DMS153 treated with DMSO at 0.1 percent for 48 hours (cell line): ENCODE measurements around the gene ZMYM1.
"Not testable (repeated sequence)": the region's sequence is repeated elsewhere in the genome, so short reads cannot be mapped to it uniquely, and the experiment has no call there.

Experiments
- DNase-seq: peaks from one replicate; lab custom pipeline; 2025; ENCODE audit not compliant: unreplicated experiment; lab: John Stamatoyannopoulos, UW

Gene ZMYM1

DNA sequence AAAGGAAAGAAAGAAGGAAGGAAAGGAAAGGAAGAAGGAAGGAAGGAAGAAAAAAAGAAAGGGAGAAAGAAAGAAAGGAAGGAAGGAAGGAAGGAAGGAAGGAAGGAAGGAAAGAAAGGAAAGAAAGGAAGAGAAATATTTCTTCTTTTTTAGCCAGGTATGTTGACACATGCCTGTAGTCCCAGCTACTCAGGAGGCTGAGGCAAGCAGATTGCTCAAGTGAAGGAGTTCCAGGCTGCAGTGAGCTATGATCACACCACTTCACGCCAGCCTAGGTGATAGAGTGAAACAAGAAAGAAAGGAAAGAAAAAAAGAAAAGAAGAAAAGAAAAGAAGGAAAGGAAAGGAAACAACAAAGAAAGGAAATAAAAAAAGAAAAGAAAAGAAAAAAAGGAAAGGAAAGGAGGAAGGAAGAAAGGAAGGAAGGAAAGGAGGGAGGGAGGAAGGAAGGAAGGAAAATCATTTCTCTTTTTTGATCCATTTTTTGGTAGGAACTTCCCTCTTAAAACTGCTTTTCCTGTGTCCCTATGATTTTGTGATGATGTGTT lies 5.8 kb upstream of the ZMYM1 start:
- no peak for DNase-seq

DNA sequence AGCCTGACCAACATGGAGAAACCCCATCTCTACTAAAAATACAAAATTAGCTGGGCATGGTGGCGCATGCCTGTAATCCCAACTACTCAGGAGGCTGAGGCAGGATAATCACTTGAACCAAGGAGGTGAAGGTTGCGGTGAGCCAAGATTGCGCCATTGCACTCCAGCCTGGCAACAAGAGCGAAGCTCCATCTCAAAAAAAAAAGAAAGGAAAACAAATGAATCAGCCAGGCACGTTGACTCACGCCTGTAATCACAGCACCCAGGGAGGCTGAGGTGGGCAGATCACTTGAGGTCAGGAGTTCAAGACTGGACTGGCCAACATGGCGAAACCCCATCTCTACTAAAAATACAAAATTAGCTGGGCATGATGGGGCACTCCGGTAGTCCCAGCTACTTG lies 2.8 kb upstream of the ZMYM1 start:
- not testable (repeated sequence) for DNase-seq

DNA sequence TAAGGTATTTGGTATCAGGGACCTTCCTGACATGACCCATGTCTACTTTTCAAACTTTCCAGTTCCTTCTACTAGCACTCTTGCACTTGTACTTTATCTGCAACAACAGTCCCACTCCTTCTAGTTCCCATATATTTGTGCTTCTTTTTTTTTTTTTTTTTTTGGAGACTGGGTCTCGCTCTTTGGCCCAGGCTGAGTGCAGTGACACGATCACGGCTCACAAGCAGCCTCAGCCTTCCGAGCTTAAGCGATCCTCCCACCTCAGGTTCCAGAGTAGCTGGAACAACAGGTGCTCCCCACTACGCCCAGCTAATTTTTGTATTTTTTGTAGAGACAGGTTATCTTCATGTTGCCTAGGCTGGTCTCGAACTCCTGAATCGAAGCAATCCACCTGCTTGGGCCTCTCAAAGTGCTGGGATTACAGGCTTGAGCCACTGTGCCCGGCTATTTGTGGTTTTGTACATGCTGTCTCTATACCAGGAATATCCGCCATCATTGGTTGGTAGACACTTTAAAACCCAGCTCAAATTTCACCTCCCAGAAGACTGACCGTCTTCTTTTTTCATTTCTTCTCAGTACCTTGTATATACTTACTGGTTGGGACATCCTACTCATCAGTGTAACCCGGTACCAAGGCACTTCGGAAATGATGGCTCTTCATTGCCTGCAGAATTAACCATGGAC lies 1.1 kb downstream of the ZMYM1 start:
- DNase-seq: no peak

DNA sequence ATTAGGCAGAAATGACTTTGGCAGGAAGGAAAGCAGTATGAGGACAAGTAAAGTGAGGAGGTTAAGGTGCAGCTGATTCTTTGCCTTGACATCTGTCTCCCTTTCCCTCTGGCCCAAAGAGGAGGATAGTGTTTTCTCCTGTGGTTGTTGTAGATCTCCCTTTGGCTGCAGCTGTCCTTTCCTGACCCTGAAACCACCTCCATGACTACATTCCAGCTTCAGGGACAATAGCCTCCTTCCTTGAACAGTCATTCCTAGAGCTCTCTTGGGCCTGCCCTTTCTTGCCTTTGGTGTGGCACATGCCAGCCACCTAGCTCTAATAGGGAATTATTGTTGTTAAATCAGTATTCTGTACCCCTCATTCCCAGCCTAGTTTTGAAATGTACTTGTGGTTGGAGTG lies 6.2 kb downstream of the ZMYM1 start:
- no peak for DNase-seq

DNA sequence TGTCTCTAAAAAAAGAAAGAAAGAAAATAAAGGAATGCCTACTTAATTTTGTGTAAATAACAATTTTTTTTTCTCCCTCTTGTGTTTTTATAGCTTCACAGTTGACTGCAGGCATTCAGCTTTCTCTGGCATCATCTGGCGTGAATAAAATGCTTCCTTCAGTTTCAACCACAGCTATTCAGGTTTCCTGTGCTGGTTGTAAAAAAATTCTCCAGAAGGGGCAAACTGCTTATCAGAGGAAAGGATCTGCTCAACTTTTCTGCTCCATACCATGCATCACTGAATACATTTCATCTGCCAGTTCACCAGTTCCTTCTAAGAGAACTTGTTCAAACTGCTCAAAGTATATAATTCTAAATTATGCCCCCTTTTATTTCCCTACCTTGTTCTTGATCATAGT lies 18.0 kb downstream of the ZMYM1 start:
- no peak for DNase-seq

DNA sequence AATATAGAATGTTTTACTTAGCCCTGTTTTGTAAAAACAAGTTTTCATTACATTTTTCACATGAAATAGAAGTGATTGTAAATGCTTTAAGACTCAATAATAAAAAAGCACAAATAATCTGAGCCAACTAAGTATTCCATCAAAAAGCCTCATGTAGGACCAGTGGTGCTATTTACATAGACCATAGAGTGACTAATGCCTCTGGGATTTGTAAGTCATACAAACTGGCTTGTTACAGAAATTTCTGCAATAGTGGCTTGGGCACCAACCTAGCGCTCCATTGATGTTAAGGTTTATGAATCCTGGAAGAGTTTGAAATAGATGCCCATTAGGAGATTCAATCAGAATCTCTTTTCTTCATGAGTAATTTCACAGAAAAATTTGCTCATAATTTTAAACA lies 31.9 kb downstream of the ZMYM1 start:
- DNase-seq: no peak

DNA sequence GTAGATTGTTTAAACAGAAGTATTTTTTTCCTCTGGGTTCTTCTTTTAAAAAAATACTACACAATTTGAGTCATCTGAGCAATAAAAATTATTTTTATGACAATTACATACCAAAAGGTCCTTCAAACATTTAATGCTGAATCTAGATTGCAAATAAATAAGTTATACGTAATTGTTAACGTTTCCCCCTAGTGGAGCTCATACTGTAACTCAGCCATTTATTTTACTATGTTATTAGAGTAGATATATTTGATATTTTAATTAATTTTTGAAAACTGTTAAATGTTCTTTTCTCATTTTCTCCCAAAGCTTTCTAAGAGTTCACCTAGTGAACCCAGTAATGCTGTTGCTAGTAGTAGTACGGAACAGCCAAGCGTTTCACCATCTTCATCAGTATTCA lies 33.5 kb downstream of the ZMYM1 start:
- DNase-seq: no peak

DNA sequence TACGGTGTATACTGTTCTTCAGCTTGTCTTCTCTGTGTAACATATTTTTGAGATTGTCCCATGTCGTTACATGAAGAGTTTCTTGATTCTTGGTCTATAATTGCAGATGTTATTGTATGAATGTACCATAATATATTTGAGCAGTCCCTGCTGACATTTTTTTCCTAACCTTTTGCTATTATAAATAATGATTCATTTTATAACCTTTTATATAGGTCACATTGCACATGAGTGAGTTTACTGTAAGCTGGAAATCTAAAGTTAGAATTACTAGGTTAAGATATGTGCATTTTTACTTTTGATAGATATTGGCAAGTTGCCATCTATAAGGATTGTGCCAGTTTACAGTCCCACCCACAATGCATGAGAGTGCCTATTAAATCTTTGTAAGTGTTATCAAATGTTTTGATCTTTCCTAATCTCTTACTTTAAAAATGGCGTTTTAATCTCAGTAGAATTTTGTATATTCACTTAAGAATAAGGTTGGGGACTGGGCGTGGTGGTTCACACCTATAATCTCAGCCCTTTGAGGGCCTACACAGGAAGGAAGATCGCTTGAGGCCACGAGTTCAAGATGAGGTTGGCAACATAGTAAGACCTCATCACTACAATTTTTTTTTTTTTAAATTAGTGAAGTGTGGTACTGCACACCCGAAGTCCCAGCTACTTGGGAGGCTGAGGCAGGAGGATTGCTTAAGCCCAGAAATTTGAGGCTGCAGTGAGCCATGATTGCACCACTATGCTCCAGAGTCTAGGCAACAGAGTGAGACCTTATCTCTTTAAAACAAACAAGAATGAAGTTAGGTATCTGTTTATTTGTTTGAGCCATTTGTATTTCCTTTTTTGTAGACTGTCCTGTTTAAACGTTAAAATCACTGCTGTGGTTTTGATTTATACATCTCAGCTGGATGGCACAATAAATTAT lies 36.5 kb downstream of the ZMYM1 start:
- no peak for DNase-seq

DNA sequence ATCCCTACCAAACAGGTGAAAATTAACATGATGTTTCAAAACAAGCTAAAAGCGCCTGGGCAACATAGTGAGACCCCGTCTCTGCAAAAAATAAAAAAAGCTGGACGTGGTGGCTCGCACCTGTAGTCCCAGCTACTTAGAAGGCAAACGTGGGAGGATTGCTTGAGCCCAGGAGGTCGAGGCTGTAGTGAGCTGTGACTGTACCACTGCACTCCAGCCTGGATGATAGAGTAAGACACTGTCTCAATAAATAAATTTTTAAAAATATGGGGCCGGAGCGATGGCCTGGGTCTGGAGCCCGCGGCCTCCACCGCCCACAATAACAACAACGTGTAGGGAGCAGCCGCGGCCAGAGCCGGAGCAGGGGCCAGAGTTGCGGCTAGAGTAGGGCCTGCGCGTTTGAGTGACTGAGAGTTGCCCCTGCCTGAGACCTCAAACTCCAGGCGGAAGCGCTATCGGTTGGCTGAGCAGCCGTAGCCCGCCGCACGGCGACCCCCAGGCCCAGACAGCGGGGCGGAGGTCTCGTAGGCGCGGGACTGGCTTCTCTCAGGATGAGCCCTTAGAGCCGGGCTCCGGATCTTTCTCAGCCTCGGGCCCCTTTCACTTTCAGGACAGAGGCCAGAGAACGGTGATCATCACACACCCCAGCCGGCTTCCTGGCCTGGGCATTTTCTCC lies 41.4 kb downstream of the ZMYM1 start:
- DNase-seq: no peak

DNA sequence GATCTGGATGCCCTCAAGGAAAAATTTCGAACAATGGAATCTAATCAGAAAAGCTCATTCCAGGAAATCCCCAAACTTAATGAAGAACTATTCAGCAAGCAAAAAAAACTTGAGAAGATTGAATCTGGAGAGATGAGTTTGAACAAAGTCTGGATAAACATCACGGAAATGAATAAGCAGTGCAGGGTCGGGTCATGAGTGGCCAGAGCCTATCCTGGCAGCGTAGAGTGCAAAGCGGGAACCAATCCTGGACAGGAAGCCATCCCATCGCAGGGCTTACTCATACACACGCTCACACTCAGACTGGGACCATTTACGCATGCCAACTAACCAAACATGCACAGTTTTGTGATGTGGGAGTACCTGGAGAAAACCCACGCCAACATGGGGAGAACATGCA lies 43.1 kb downstream of the ZMYM1 start:
- DNase-seq: no peak

DNA sequence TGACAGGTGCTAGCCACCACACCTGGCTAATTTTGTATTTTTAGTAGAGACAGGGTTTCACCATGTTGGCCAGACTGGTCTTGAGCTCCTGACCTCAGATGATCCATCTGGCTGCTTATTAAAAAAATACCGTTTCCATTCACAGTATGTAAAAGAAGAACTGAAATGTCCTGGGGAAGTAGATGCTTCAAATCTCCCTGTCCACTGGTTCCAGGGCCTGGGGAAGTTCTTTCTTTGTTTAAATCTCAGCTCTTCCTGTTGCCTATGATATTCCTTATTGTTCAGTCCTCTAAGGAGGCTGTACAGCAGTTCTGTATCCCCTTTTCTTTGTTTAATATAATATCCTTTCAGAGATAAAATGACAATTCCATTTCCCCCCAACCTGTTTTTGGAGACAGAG lies 47.4 kb downstream of the ZMYM1 start:
- no peak for DNase-seq

DNA sequence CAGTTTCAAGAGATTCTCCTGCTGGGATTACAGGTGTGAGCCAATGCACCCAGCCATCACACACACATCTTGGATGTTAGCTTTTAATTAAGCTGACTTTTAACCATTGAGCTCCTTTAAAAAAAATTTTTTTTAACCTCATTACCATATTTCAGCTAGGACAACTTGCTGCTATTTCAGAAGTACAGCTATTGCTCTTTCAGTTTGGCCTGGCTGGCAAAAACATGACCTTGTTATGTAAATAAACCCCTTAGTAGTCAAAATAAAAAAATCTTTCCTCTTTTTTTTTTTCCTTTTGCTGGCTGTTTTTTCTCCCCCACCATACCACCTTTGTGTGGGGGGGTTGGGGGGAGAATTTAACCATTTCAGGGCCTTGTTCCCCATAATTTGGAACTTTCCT lies 49.9 kb downstream of the ZMYM1 start:
- DNase-seq: no peak

DNA sequence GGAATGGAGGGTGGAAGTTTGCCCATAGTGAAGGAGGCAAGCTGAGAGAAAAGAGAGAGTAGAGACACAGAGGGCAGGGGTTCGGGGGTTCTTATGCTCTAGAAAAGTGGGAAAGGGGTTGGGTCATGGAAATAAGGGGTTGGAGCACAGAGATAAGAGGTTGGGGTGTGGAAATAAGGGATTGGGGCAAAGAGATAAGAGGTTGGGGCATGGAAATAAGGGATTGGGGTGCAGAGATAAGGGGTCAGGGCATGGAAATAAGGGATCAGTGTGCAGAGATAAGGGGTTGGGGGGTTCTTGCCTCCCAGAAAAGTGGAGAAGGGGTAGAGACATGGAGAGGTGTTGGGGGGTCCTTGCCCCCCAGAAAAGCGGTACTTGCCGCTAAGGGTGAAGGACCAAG lies 57.6 kb downstream of the ZMYM1 start:
- DNase-seq: no peak

DNA sequence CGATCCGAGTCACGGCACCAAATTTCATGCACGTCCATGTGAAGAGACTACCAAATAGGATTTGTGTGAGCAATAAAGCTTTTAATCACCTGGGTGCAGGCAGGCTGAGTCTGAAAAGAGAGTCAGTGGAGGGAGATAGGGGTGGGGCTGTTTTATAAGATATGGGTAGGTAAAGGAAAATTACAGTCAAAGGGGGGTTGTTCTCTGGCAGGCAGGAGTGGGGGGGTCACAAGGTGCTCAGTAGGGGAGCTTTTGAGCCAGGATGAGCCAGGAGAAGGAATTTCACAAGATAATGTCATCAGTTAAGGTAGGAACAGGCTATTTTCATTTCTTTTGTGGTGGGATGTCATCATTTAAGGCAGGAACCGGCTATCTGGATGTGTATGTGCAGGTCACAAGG lies 58.4 kb downstream of the ZMYM1 start:
- not testable (repeated sequence) for DNase-seq

DNA sequence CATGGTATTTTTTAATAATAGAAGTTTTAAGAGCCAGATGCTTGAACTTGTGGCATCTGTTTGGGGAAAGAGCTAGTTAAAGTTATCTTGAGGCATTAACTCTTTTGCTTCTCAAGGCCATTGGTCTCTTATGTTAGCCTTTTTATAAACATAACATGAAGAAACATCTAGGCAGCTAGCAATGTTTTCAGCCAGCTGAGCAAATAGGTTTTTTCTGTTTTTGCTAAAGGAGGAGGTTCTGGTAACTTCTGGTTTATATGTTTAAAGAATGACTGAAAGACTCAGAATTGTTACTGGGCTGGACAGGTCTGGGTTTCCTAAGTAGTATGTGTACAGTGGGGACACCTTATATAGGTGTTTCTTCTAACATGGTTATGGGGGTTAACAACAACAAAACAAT lies 63.1 kb downstream of the ZMYM1 start:
- DNase-seq: not testable (repeated sequence)

DNA sequence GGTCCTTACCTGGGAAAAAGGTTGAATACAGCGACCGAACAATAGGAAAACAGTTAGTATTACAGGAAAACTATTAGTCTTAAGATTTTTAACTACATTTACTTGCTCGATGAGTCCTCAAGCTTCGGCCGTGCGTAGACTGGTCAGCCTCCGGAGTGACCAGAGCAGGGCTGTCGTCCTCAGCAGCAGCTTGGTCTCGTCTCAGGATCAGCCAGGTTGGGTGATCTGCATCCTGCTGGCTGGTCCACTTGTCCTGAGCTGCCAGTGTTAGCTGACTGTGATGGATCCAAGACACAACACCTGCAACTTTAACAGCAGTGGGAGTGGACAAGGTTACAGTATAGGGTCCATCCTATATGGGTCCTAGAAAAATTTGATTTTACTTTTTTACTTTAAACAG lies 63.5 kb downstream of the ZMYM1 start:
- not testable (repeated sequence) for DNase-seq

DNA sequence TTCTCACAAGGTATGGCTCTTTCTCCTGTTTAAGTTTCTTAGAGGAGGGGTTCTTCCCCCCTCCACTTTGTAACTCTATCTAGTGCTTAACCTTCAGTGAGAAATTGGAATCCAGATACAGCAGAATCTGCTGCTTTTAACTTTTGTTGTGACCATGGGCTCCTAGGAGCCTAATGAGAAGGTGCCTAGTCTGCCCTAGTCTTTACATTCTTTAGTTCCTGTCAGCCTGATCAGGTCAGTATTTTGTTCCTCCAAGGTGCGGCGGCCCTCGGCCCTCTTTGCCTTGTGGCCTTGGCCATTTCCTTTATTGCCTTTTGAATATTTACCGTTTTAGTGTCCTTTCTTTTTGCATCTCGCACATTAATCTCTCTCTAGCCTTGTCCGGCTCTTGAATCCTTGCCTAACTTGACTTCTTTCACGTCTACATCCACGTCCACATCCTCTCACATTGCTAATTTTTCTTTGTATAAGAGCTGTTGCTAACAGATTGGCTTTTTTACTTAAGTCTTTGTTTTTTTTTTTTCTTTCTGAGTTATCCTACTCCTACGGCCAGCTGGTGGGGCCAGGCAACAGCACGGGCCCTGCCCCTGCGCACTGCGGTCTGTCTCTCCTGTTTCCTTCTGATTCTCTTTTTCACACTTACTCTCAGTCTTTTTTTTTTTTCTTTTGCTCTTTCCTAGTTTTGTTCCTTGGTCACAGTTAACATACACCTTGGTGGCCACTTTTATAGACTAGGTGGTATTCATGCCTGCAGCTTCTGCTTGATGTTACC lies 64.7 kb downstream of the ZMYM1 start:
- DNase-seq: no peak

DNA sequence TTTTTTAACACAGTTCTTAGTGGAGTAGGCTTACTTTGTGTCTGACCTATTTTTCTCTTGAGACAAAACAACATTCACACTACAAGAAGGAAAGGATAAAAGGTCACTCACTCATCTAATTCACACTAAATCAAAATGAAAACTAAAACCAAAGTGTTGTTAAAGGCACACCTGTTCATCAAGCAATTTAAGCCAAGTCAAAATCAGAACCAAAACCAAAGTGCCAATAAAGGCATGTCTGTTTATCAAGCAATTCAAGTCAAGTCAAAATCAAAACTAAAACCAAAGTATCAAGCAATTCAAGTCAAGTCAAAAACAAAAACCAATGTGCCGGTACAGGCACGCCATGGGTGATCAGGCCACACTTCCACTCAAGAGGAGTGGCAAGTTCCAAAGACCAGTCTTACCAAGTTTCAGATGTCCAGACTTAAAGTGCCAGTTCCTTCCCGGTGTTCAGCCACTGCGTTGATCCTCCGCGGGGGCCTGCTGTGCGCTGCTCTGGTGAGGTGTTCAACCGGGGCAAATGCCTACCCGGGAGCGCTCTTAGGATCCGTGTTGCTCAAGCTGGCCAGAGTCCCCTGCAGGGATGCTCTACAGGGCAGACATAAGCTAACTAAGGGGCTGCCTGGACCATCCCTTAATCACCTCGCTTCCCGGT lies 66.8 kb downstream of the ZMYM1 start:
- not testable (repeated sequence) for DNase-seq

DNA sequence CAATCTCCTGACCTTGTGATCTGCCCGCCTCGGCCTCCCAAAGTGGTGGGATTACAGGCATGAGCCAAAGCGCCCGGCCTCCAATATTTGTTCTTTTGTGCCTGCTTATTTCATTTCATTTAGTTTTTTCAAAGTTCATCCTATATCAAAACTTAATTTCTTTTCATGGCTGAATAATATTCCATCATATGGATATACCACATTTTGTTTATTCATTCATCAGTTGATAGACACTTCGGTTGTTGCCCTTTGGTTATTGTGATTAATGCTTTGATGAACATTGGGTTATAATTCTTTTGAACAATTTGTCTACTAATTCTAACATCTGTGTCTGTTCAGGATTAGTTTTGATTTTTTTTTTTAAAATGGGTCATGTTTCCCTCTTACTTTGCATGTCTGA lies 72.0 kb downstream of the ZMYM1 start:
- no peak for DNase-seq

DNA sequence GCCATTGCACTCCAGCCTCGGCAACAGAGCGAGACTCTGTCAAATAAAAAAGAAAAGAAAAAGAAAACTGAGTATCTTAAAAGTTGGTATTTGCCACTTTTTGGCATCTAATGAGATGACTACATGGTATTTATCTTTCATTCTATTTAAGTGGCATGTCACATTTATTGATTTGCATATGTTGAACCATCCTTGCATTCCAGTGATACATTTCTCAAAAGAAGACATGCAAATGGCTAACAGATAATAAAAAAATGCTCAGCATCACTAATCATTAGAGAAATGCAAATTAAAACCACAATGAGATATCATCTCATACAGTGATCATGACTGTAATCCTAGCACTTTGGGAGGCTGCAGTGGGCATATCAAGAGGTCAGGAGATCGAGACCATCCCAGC lies 85.7 kb downstream of the ZMYM1 start:
- DNase-seq: no peak
